GM19351 (cell line): Measurements from ENCODE around the gene PDE4D.

Experiments used
- ATAC-seq: cut with Tn5 transposase; IDR thresholded peaks from one replicate; pipeline ENCODE4 v1.9.1; 2021; ENCODE audit warnings: mild to moderate bottlenecking, moderate library complexity; ENCODE audit not compliant: unreplicated experiment

PDE4D gene

DNA sequence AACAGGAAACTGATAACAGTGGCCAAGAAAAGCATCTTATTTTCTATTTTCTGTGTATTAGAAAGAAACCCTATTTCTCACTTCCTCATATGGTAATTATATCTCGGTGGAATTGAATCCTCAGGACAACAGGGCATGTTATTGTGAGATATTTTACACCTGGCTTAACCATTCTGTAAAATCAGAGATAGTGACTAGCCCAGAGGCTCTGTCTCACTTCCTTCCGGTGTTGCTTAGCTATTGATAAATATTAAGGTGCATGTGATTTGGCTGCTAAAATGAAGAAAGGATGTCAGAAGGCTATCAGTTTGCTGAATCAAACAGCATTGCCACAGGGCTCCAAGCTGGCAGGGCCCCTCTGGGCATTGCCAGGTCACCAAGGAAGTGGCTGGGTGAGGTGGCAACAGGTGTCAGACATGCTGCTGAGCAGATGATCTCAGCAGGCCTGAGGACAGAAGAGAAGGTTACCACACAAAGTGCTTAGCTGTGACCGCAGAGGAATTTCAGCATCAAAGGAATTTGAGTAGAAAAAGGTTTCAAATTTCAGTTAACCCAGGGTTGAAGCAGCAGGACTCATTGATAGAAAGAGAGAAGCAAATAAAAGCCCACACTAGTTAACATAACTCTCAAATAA is 330.7 kb downstream of the PDE4D start:
- ATAC-seq = peak; percentile 95

DNA sequence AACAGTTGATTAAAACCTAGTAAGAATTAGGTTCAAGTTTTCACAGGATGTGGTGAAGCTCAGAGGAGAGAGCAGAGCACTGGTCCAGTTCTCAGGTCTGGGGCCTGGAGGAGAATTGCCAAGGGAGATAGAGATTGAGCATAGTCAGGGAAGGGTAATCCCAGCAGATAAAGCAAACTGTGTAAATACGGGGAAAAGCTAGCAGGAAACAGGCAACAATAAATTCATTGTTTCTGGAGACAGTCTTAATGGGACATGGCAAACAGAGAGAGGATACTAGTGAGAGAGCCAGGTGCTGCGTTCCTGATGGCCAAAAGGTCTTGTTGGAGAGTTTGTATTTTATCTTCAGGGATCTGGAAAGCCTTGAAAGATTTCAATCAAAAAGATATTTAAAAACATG is 333.0 kb downstream of the PDE4D start:
- ATAC-seq = no peak

DNA sequence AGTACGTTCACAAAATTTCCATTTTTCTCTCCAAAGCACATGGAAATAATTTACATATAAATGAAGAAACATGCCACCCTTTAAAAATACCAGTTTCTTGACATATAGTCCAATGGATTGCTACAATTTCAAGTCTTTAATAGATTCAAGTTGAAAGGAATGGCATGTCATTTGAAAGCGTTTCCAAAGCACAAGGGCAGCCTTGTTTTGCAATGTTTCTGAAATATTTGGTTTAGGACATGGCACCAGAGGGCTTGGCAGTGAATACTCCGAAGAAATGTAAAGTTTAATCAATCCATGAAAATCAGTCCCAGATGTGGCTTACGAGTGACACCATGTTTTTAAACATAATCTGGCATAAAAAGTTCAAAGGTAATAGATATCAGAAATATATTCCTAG is 333.7 kb downstream of the PDE4D start:
- ATAC-seq = no peak

DNA sequence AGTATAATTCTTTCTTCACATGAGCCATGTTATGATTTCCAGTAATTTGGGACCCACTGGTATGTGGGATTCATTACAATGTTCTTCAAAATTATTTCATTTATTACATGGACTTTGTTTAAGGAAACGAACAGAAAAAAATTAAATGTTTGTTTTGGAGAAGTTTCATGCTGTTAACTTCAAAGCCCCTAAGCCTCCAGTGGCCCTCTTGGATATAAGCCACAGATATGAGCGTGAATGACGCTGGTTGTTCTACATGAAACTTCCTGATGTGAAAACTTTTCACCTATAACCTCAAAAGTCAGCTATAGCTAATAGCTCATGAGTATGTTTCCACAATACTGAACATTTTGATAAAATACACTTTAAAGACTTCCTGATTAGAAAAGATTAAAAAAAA is 334.2 kb downstream of the PDE4D start:
- no peak for ATAC-seq

DNA sequence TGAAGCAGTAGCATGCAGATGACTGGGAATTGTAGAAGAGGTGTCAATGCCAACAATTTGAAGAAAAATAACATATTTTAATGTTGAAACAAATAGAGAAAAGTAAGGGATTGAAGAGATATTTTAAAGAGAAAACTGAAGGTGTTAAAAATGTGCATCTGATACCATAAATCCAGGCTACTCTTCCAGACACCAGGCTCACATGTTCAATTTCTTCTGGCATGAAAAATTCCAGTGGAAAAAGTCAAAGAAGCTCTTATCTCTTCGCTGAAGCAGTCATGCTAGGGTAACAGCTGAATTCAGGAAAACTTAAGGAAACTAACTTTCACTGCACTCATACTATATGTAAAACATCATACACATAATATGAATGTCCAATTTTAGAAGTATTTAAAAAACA is 335.0 kb downstream of the PDE4D start:
- ATAC-seq = no peak

DNA sequence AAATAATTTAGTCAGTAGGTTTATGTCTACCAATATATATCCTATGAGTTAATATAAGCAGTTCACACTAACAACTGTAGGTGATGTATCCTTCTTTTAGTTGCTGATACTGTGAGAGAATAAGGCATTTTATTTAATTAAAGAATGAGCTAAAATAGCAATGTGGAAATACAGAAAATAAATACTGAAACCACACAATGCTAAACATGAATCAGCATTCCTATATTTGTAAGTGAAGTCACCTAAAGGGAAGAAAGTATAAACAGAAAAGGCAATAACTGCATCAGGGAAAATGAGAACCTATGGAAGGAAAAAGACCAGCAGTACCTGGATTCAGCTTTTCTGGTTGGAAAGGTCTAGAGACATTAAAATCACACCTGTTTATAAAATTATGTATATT is 336.0 kb downstream of the PDE4D start:
- no peak for ATAC-seq

DNA sequence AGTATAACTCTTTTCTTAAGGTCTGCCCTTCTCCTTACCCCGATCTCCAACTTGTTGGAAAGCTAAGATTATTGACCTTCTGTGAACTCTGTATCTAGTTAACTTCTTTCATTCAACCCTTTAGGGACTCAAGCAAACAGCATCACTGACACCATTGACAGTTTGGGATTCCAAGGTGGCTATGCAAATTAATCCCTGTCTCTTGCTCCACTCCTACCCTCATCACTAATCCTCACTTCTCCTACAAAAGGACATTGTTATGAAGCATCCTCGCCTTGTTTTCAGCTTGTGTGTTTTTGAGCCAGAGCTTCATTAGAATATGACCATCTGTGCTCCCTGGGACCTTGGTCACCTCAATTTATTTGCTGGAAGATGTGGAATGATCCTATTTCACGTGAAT is 337.9 kb downstream of the PDE4D start:
- ATAC-seq = no peak

DNA sequence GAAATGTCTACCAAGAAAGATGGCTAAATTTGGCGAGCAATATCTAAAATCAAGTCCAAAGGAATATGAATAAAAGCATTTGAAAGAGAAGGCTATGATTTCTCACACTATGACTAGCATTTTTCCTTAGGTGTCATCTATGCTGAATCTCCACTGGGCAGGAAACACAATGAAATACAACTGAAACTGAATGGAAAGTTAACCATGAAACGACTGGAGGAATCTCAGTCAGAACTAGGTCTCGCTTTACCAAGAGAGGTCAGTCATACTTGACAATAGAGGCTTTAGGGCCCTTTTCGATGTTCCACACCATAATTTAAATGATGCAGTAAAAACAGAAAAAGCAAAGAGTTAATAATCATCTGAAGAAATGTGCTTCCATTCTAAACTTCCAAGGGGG is 339.0 kb downstream of the PDE4D start:
- ATAC-seq = no peak

DNA sequence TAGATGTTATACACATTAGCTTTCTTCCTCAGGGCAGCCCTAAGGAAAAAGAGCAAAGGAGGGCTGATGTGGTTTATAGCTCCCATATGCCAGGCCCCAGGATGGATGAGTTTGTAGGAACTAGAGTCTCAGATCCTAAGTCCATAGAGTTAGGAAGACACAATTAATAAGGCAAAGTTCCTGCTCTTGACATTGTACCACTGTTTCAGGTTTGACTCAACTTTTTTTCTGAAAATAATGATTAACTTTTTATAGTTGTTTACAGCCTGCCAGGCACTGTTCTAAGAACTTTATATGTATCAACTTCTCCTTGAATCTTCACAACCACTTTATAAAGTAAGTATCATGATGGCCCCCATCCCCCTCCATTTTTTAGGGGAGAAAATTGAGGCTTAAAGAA is 339.5 kb downstream of the PDE4D start:
- no peak for ATAC-seq

DNA sequence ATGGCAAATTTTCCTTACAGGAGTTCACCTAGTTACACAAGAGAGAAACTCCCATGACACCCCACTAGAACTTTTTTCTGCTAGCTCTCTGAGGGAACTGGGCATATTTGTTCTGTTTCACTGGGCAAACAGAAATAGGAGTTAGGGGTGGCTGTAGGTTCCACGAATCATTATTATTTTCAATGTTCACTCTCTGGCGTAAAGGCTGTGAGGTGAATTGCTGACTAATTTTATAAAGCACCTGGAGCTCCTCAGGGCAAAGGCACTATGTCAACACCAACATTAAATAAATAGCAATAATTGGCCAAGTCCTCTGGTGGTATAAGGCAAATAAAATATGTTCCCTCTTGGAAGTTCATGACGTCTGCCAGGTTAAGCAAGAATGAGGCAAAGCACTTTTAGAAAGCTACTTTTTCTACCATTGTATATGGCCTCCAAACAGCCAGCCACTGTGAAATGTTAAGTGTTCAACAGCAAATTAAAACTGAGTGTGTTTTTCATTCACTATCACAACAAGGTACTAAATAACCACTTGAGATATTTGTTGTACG is 344.6 kb downstream of the PDE4D start:
- ATAC-seq = no peak

DNA sequence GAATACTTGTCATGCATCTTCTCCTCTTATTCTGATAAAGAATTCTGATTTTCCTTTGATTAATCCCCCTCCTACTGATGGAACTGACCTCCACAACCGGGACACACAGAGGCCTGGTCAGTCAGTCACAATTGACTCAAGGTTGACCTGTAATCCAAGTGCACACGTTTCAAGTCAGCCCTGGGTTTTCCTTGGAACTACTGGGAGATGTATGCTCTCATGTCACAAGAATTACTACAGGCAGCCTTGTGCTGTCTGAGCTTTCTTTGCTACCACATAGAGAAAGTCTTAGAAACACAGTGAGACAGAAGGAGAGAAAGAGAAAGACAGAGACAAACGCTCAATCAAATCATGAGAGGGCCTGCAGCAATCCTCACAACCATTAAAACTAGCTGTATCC is 345.8 kb downstream of the PDE4D start:
- no peak for ATAC-seq

DNA sequence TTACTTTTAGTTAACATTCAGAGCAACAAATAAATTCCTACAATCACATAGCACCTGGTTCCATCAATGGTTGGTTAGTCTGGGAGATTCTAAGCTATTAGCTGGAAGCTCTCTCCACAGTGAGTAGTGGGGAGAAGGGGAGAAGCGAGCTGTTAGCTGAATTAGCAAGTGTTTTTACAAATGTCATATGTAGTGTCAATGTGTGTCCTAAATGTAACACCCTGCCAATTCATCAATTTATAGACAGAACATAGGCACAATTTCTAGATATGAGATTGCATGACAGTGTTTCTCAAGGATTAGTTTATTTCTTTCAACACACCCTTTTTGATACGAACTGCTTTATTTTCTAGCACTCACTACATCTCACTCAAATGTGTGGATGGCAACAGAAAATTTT is 349.0 kb downstream of the PDE4D start:
- ATAC-seq = no peak

DNA sequence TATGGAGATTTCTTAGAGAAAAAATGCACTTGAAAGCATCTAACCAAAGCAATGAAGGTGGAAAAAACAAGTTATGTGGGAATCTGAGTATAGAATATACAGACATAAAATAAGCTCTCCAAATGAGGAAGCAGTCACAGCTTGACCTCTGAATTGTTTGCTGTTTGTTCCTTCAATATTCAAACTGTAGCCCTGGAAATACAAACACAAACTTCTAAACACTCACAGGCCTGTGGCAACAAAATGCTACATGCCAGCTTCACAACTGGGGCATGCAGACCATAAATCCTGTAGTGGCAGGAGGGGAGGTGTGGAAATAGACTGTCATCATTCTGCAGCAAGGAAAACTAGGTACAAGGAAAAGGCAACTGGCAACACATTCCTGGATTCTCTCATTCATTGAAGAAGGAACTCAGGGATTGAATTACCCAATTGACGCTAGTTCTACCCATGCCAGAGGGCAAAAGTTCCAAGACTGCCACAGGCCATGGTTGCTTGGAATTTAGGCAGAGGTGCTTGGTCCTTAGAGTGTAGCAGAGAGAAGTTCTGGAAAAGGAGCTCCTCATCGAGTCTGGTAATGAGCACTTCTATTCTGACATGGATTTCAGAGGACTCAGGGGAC is 349.6 kb downstream of the PDE4D start:
- no peak for ATAC-seq

DNA sequence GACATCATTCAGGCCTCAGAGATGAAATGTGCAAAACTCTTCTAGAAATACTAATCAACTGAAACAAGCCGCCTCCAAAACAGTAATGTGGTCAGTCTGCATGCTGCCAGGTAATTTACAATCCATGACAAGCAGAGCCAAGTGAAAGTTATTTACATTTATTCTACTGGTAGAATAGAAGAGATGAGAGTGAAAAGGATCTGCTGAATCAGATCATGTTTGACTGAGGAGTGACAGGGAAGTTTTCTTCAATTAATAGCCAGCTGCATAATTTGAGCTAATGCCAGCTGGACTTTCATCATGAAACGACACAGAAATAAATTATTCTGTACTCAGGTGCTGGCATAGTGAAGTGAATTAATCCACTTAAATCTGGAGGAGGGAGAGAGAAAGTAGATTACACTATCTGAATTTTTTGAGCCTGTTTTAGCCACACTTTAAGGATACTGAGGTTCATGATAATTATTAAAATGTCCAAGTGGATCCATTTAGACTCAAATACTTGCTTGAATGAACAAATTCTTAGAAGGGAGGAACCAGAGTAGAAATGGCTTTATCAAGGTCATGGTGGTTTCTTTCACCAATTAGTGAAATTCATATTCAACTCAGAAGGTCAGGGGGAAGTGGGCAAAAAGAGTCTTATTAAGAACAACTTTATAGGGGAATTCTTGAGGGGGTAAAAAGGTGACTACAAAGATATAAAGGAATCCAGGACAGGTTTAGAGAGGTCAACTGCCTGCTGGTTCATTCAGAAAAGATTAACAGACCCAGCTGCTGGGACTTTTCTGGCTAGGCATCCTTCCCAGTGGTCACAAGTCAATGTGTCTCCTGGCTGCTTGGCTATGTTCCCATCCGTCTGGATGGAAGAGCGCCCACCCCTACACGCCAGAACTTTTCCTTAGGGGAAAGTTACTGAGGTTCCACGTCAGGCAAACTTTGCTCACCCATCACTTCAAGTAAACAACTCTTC is 350.4 kb downstream of the PDE4D start:
- no peak for ATAC-seq

DNA sequence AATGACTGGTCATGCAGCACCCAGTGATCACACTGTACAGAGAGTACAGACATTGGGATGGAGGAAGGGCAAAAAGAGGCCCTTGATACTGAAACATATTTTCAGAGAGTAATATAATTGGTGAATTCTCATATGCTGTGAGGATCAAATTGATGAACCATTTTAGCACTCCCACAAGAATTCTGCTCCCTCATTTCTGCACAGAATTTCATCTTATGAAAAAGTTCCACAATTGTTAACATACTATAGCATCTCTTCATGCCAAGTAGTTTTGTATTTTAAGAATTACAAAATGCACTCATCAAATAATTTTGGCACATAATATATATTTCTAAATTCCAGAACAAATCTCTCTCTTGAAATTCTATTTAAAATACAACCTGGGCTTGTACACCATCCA is 351.2 kb downstream of the PDE4D start:
- ATAC-seq = no peak

DNA sequence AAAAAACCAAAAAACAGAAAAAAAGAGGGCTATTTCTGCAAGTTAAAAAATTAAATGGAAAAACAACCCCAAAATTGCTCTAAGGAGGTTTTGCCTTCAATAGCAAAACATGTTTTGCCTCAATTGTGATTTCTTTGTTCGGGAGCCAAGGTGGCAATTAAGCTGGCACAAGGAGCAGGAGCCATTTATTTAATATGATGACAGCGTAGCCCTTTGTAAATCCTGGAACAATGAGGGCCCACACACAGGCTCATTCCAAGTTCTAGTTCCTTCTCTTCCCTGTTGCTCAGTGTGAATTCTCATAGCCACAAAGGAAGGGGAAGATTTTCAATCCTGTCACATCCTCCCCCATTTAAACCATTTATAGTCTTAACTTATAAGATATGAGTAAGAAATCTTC is 353.2 kb downstream of the PDE4D start:
- ATAC-seq = no peak

DNA sequence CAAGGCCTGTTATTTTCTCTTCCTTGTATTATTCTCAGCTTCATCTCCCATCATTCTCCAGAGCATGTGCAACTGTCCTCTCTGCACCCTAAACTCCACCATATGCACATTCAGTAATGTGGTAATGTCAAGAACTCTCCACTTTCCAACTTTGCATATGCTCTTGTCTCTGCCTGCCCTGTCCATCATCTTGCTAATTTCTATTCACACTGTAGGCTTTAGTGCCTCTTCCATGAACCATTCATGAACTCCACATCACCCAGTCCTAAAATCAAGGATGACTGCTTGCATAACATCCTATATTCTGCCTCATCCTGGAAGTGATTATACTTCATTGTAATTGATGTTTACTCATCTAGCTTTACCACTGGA is 354.8 kb downstream of the PDE4D start:
- ATAC-seq = no peak

DNA sequence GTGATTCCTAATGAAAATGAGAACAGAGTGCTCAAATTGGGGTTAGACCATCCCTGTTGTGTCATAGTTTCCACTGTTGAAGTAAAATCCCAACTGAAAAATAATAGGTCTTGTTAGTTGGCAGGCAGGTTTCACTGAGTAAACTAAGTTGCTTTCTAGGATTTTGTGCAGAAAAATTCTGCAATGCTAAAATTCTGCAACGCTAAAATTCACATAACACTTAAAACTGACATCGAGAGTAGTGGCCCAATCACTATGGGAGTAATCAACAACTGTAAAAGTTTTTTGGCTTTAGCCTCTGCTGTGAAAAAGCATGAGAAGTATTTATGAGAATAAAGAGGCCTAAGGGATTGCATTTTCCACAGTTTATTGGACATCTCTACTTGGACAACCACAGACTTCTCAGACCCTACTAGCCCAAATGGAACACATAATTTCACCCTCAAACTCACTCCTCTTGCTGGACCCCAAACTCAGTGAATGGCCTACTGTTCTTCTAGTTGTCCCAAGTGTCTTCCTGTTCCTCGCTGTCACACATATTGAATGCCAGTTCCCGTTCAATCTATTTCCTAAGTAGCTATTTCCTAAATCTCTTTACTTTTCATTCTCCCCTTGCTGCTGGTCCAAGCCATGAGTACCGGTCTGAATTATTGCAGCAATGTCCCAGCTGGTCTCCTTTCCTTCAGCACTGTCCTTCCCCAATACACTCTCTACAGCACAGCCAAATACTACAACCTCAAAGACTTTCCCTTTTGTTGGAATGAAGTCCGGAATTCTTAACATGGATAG is 355.4 kb downstream of the PDE4D start:
- no peak for ATAC-seq

DNA sequence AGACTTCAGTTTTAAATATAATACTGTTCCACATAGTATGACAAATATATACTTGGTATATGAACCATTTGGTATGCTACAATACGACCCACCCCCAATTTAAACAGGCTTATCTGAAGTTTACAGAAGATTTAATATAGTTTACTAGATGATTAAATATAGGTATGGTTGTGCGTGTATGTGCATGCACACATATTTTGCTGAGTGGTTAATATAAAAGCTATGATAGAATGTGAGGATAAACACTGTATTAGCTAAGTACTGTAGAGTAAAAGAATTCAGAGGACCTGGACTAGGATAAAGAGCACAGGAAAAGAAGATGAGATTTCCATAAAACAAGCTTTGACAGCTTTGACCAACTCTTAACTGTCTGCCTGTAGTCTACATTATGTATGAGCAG is 356.7 kb downstream of the PDE4D start:
- no peak for ATAC-seq

DNA sequence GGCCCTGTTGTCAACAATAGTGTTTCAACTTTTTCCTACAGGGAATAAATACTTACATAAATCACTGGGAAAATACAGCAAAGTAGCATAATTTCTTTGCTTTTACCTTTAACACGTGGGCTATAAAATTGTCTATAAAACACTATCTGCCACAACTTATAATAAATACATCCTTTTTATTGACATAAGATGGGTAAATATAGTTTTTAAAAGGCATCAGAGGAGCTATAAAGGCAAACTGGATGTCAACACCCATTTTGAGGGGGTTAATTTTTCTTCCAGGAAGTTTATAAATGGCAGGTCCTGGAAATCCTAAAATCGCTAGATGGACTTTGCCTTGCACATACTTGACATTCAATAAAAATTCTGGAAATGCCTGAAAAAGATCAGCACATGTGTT is 358.0 kb downstream of the PDE4D start:
- ATAC-seq = no peak

DNA sequence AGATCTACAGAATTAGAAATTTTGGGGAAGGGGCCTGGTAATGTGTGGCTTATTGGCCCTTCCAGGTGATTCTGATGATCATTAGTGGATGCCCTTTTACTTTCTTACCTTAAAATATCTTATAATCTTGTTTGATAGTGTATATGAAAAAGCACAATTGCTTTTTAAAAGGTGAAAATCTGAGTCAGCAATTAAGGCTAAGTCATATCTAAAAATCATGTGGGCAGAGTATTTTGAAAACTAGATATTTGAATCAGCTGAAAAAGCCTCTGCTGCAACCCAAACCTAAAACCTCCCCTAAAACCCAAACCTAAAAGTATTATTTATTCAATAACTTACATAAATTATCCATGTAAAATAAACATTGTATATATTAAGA is 359.8 kb downstream of the PDE4D start:
- no peak for ATAC-seq
